CD14-positive monocyte (primary cell): Measurements from ENCODE around the gene GPC1. TPM values are rescaled to one million over a fixed set of nuclear protein-coding genes. Genes with fewer than 3 reads are reported as not detected.

Experiments used
- DNase-seq, 3 donors: peaks; one replicate each; pipeline ENCODE4 v3.0.0-alpha.2; 2011 to 2022
- H2AFZ ChIP-seq: 2 replicates; pipeline ENCODE4 v1.6.0; 2012; ENCODE audit warnings: mild to moderate bottlenecking, low read depth, low read length, inconsistent platforms; ENCODE audit not compliant: insufficient read depth, poor library complexity, severe bottlenecking
- H3K27ac ChIP-seq, 2 donors: 1 replicate in 1 of 2; 2 replicates in 1 of 2; pipeline ENCODE4 v1.5.1; 2012 to 2013; ENCODE audit warnings: low read length in 2 of 2, control low read depth in 1 of 2, inconsistent platforms in 1 of 2, low read depth in 1 of 2, mild to moderate bottlenecking in 1 of 2
- H3K27me3 ChIP-seq, 2 donors: one replicate each; pipeline versions ENCODE4 v1.6.0 to v1.6.1; 2011 to 2013; ENCODE audit warnings: low read length in 2 of 2; ENCODE audit not compliant: control insufficient read depth in 2 of 2, insufficient read depth in 2 of 2
- H3K36me3 ChIP-seq, 2 donors: replicated peaks in 1 of 2; 1 replicate in 1 of 2; 2 replicates in 1 of 2; pipeline versions ENCODE4 v1.5.1 to v1.6.1; 2012 to 2013; ENCODE audit warnings: low read length in 2 of 2, control low read depth in 1 of 2, inconsistent platforms in 1 of 2, mild to moderate bottlenecking in 1 of 2; ENCODE audit not compliant: insufficient read depth in 2 of 2, control insufficient read depth in 1 of 2
- H3K4me1 ChIP-seq, 2 donors: 1 replicate in 1 of 2; 2 replicates in 1 of 2; pipeline versions ENCODE4 v1.5.1 to v1.6.1; 2012 to 2013; ENCODE audit warnings: low read length in 2 of 2, control low read depth in 1 of 2, inconsistent platforms in 1 of 2, mild to moderate bottlenecking in 1 of 2, moderate library complexity in 1 of 2; ENCODE audit not compliant: insufficient read depth in 2 of 2, control insufficient read depth in 1 of 2
- H3K4me2 ChIP-seq: replicated peaks from 2 replicates; pipeline ENCODE3; 2012; ENCODE audit warnings: low read length, moderate library complexity, mild to moderate bottlenecking; ENCODE audit not compliant: poor library complexity, severe bottlenecking; ENCODE audit errors: extremely low read depth
- H3K4me3 ChIP-seq, 3 experiments: fragments of 200-600 bp in 1 of 3; sonication (generic) in 1 of 3; replicated peaks in 1 of 3; 1 replicate in 2 of 3; 2 replicates in 1 of 3; pipeline ENCODE4 v1.5.1; 2011 to 2013; ENCODE audit warnings: low read length in 3 of 3, mild to moderate bottlenecking in 3 of 3, control low read depth in 2 of 3, low read depth in 2 of 3, inconsistent platforms in 1 of 3, moderate library complexity in 1 of 3
- H3K79me2 ChIP-seq: 2 replicates; pipeline ENCODE4 v1.6.0; 2012; ENCODE audit warnings: mild to moderate bottlenecking, control low read depth, inconsistent platforms, low read length, moderate library complexity; ENCODE audit not compliant: insufficient read depth
- H3K9ac ChIP-seq: 2 replicates; pipeline ENCODE4 v1.6.0; 2017; ENCODE audit warnings: low read length, mild to moderate bottlenecking; ENCODE audit not compliant: insufficient read depth, poor library complexity, severe bottlenecking
- H3K9me3 ChIP-seq, 2 donors: replicated peaks in 1 of 2; 1 replicate in 1 of 2; 2 replicates in 1 of 2; pipeline versions ENCODE4 v1.5.1 to v1.6.1; 2012 to 2013; ENCODE audit warnings: low read length in 2 of 2, control low read depth in 1 of 2; ENCODE audit not compliant: control insufficient read depth in 1 of 2, insufficient read depth in 1 of 2
- H4K20me1 ChIP-seq: 2 replicates; pipeline ENCODE4 v1.6.0; 2012; ENCODE audit warnings: mild to moderate bottlenecking, low read length, control low read depth, moderate library complexity; ENCODE audit not compliant: insufficient read depth
- H3K27ac Mint-ChIP-seq, 7 donors: one replicate each; pipeline ENCODE4 v1.8.0; 2020; ENCODE audit warnings: mild to moderate bottlenecking in 7 of 7, mixed read lengths in 7 of 7, moderate library complexity in 6 of 7, inconsistent platforms in 2 of 7
- H3K27me3 Mint-ChIP-seq, 3 donors: one replicate each; pipeline ENCODE4 v1.8.0; 2021 to 2022; ENCODE audit warnings: low read depth in 3 of 3, mild to moderate bottlenecking in 3 of 3, mixed read lengths in 3 of 3, moderate library complexity in 3 of 3, inconsistent platforms in 1 of 3
- H3K36me3 Mint-ChIP-seq, 2 donors: one replicate each; pipeline ENCODE4 v1.8.0; 2020; ENCODE audit warnings: mixed read lengths in 2 of 2, inconsistent platforms in 1 of 2, mild to moderate bottlenecking in 1 of 2
- H3K4me1 Mint-ChIP-seq: one replicate; pipeline ENCODE4 v1.8.0; 2020; ENCODE audit warnings: mild to moderate bottlenecking, mixed read lengths
- H3K4me3 Mint-ChIP-seq, 2 donors: one replicate each; pipeline ENCODE4 v1.8.0; 2020; ENCODE audit warnings: mild to moderate bottlenecking in 2 of 2, mixed read lengths in 2 of 2, moderate library complexity in 1 of 2
- H3K9me3 Mint-ChIP-seq, 7 donors: one replicate each; pipeline ENCODE4 v1.8.0; 2020 to 2022; ENCODE audit warnings: mixed read lengths in 7 of 7, mild to moderate bottlenecking in 6 of 7, moderate library complexity in 6 of 7, inconsistent platforms in 2 of 7
- CTCF ChIP-seq: fragments of 200-600 bp; IDR thresholded peaks from one replicate; pipeline ENCODE4 v1.8.0; 2022; ENCODE audit warnings: antibody characterized with exemption, mild to moderate bottlenecking
- WGBS: methylation state at CpG from one replicate; pipeline ENCODE4 v1.1.5; 2013; ENCODE audit warnings: missing lambda C conversion rate; ENCODE audit not compliant: insufficient coverage; 5-methylcytosine and 5-hydroxymethylcytosine counted together
- intact Hi-C, 2 donors: fragments of 100-400 bp; cut with micrococcal nuclease; formaldehyde crosslinking; loops; one replicate each; pipeline versions ENCODE4 v1.15.0 to v1.15.1; 2023
- polyA plus RNA-seq, 3 donors: library from polyadenylated mRNA; depleted of rRNA in 1 of 3; unstranded in 2 of 3; stranded (reverse) in 1 of 3; fragments of 300-500 nt in 2 of 3; fragments of >200 nt in 1 of 3; fragmentation: Illumina TruSeq in 2 of 3; gene quantifications; 1 replicate in 2 of 3; 2 replicates in 1 of 3; pipeline ENCODE4 v1.2.3, GENCODE V29; 2012 to 2021

Gene GPC1
- polyA plus RNA-seq, 3 donors: 0.08 TPM; not detected in 2

GRCh38 chr2:240443891-240444301, 8.4 kb downstream of the GPC1 start:
- 95% methylated on average over 17 of the region's 17 CpGs for WGBS
- no peaks in the 10 kb centered on the region for H3K79me2 ChIP-seq
- no peak overlapping the region for H3K27ac ChIP-seq
- no peaks in the 10 kb centered on the region for H3K9me3 ChIP-seq
- H3K4me3 ChIP-seq: no peak overlapping the region
- no peaks in the 10 kb centered on the region for H3K4me1 ChIP-seq
- no peak for DNase-seq
- Mint-ChIP-seq H3K27me3 (peaks cover 1 to 9% (median 9%) of the 10 kb centered on the region in 3 donors), H3K9me3 (no peaks in the 10 kb centered on the region), H3K27ac (no peak overlapping the region), H3K4me3 (no peak overlapping the region), H3K36me3 (no peaks in the 10 kb centered on the region), H3K4me1 (no peaks in the 10 kb centered on the region)
- H4K20me1 ChIP-seq: no peaks in the 10 kb centered on the region
- TF ChIP-seq CTCF: no peak
- H3K4me2 ChIP-seq: no peak overlapping the region
- intact Hi-C loops: no loop called here
- H3K36me3 ChIP-seq: no peaks in the 10 kb centered on the region
- H2AFZ ChIP-seq: no peak overlapping the region
- H3K9ac ChIP-seq: no peak overlapping the region
- no peaks in the 10 kb centered on the region for H3K27me3 ChIP-seq

GRCh38 chr2:240444464-240444863, 9.0 kb downstream of the GPC1 start:
- Histone ChIP-seq H3K9ac (no peak overlapping the region), H3K27ac (no peak overlapping the region), H3K9me3 (no peaks in the 10 kb centered on the region), H3K4me1 (no peaks in the 10 kb centered on the region), H3K4me3 (no peak overlapping the region), H2AFZ (no peak overlapping the region), H3K27me3 (peaks cover 0 to 2% of the 10 kb centered on the region in 2 donors), H3K36me3 (no peaks in the 10 kb centered on the region), H3K79me2 (no peaks in the 10 kb centered on the region), H4K20me1 (no peaks in the 10 kb centered on the region), H3K4me2 (no peak overlapping the region)
- 81% methylated on average over 16 of the region's 16 CpGs for WGBS
- TF ChIP-seq CTCF: no peak
- no peaks in the 10 kb centered on the region for H3K4me1 Mint-ChIP-seq
- intact Hi-C loops: no loop called here
- DNase-seq: no peak
- H3K4me3 Mint-ChIP-seq: no peak overlapping the region
- no peaks in the 10 kb centered on the region for H3K36me3 Mint-ChIP-seq
- H3K27me3 Mint-ChIP-seq: peaks cover 2 to 12% (median 10%) of the 10 kb centered on the region in 3 donors
- H3K9me3 Mint-ChIP-seq: no peaks in the 10 kb centered on the region
- H3K27ac Mint-ChIP-seq: no peak overlapping the region
